GM19240 (cell line): ENCODE data around the gene RPL18.
"Not testable (repeated sequence)": the region's sequence is repeated elsewhere in the genome, so short reads cannot be mapped to it uniquely, and the experiment has no call there.

Experiments
- DNase-seq: peaks from one replicate; pipeline ENCODE4 v3.0.0; 2011; ENCODE audit warnings: low spot score; ENCODE audit not compliant: insufficient read length

Gene RPL18

GRCh38 chr19:48644839-48645619, 26.1 kb upstream of the RPL18 start:
- DNase-seq: no peak

GRCh38 chr19:48644355-48644754, 25.4 kb upstream of the RPL18 start:
- no peak for DNase-seq

GRCh38 chr19:48642862-48643261, 23.9 kb upstream of the RPL18 start:
- no peak for DNase-seq

GRCh38 chr19:48641850-48642249, 22.9 kb upstream of the RPL18 start:
- DNase-seq: no peak

- no peak for DNase-seq
Measured at GRCh38 chr19:48639483-48640375, 20.8 kb upstream of the RPL18 start.

GRCh38 chr19:48638831-48639381, 19.9 kb upstream of the RPL18 start:
- DNase-seq: no peak

GRCh38 chr19:48637948-48638830, 19.2 kb upstream of the RPL18 start:
- no peak for DNase-seq

- peak; percentile 90 for DNase-seq
Measured at GRCh38 chr19:48637449-48637947, 18.5 kb upstream of the RPL18 start.

- no peak for DNase-seq
Measured at GRCh38 chr19:48636859-48637448, 18.0 kb upstream of the RPL18 start, which contains the start of gene DBP. Gene DBP, minus strand, starts transcription at chr19:48637379. Its CDS starts 385 bp downstream, at chr19:48636994.

GRCh38 chr19:48635966-48636858, 17.2 kb upstream of the RPL18 start:
- no peak for DNase-seq

GRCh38 chr19:48635263-48635965, 16.4 kb upstream of the RPL18 start:
- peak; percentile 61 for DNase-seq

- DNase-seq: peak; percentile 85
Measured at GRCh38 chr19:48634424-48635262, 15.7 kb upstream of the RPL18 start.

- DNase-seq: no peak
Measured at GRCh38 chr19:48634036-48634342, 15.0 kb upstream of the RPL18 start.

GRCh38 chr19:48633148-48634035, 14.4 kb upstream of the RPL18 start:
- no peak for DNase-seq

- no peak for DNase-seq
Measured at GRCh38 chr19:48632692-48633147, 13.7 kb upstream of the RPL18 start.

GRCh38 chr19:48632286-48632685, 13.3 kb upstream of the RPL18 start:
- DNase-seq: not testable (repeated sequence)

GRCh38 chr19:48631225-48631624, 12.2 kb upstream of the RPL18 start:
- DNase-seq: no peak
